Stimulated activated CD4-positive, alpha-beta T cell treated with anti-CD3 and anti-CD28 coated beads, Interleukin-2, amount 100 ng/mL, for 48 hours (primary cell): ENCODE data around the gene CCL11.

Experiments used
- DNase-seq, 2 donors: peaks; one replicate each; pipeline ENCODE4 v3.0.0-alpha.2; 2020

Gene CCL11

DNA sequence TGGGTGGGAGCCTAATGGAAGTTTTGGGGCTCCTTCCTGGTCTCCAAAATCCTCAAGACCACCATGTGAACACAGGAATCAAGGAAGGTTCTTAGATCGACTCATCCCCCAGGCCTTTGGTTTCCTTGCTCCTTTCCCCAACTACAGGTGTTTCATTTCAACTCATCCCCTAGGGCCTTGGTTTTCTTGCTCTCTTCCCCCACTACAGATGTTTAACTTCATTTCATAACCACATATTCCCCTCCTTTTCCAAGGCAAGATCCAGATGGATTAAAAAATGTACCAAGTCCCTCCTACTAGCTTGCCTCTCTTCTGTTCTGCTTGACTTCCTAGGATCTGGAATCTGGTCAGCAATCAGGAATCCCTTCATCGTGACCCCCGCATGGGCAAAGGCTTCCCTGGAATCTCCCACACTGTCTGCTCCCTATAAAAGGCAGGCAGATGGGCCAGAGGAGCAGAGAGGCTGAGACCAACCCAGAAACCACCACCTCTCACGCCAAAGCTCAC is at the start of gene CCL11:
TSS of gene CCL11 (plus strand) at position 457 of the 507 bp plus-strand sequence. CDS start 67 bp downstream, outside the sequence.
- no peak for DNase-seq

DNA sequence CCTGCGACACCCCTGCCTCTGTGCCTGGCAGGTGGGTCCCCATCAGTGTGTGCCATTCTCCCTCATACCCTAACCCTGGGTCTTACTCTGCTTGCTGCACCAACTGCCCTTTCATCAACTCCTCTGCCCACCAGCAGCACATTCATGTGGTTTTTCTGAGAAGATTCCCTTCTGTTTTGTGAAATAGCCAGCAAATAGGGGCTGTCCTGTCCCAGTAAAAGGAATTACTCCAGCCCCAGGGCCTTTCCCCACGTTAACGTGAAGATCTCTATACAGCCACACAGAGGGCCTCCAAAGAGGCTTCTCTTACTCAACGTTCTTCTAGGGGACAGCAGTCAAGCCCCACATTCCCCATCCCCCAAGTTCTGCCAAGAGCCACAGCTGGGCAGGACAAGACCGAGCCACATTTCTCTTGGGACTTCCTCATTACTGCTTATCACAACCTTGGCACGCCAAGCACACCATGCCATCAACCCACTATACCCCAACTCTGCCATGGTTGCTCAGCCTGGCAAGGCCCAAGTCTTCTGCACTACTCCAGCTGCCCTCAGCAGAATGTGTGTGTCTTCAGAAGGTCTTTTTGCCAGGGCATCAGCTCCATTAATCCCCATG is 49.2 kb upstream of the CCL11 start:
- DNase-seq = no peak

DNA sequence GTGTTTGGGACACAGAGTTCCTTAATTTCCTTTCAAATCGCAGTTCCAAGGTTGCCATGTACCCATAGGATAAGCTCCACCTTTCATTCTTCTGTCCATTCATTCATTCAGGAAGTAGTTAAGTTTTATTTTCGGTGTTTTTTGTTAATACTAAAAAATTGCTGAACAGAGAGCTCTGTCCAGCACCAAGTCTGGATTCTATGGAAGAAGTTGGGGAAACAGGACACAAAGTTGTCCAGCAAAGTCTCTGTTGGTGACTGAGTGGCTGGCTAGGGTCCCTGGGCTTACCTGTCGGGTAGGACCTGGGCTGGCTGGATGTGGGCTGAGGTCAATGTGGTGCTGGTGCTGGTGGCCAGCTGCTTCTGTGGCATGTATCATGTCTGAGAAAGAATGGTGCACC is 48.1 kb upstream of the CCL11 start:
- DNase-seq = no peak

- no peak for DNase-seq
Observed at GRCh38 chr17:34241062-34241461, 44.5 kb upstream of the CCL11 start.

DNA sequence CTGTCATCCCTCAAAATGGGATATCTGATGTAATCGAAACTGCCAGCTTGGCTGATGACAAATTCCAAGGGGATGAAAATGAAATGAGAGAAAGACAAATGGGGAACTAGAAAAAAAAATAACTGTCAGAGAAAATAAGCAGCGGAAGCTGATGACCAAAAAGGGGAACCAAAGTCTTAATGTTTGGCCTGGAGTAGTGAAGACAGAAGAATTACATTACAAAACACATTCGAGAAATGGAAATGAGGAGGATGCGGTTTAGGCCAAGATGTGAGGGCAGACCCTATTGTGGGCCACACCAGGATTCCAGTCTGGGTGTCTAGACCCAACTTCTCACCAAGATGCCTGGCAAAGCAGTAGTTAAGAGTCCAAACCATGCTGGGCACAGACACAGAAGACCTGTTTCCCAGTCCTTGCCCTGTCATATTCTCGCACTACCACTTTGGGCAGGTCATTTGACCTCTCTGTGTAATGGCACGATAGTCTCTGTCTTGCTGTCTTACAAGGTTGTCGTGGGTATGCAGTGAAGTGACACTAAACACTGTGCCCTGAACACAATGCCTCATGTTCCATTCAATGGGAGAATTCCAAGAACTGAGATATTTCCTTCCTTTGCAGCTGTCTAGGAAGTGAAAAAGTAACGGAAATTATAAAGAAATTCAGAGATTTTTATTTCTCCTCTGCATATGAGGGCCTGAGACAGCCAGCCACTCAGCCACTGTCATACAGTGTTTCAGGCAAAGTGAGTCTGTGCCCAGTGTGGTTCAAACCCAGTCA is 42.8 kb upstream of the CCL11 start:
- no peak for DNase-seq

- no peak for DNase-seq
Observed at GRCh38 chr17:34243364-34244320, 41.9 kb upstream of the CCL11 start.

DNA sequence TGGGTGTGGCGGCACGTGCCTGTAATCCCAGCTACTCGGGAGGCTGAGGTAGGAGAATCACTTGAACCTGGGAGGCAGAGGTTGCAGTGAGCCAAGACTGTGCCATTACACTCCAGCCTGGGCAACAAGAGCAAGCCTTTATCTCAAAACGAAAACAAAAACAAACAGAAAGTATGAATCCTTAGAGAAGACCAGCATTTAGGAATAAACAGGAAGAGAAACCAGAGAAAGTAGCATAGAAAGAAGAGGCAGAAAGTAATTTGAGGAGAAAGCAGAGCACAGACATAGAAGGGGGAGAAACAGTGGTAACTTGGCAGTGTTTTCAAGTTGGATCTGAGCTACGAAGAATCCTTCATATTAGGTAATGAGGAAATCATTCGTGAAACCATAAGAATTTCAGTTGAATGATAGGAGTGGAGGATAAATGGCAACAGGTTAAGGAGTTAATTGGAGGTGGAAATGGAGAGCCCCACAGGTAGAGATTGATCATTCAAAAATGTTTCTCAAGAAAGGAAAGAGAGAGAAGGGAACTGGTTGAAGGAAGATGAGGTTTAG is 40.1 kb upstream of the CCL11 start:
- no peak for DNase-seq

- DNase-seq = no peak
Observed at GRCh38 chr17:34246446-34246845, 39.1 kb upstream of the CCL11 start.

- no peak for DNase-seq
Observed at GRCh38 chr17:34246881-34247280, 38.7 kb upstream of the CCL11 start.

GRCh38 chr17:34248511-34249024 is 37.0 kb upstream of the CCL11 start:
- DNase-seq = no peak

- no peak for DNase-seq
Observed at GRCh38 chr17:34249061-34249460, 36.5 kb upstream of the CCL11 start.

GRCh38 chr17:34249478-34249877 is 36.1 kb upstream of the CCL11 start:
- DNase-seq = no peak

GRCh38 chr17:34251186-34251585 is 34.4 kb upstream of the CCL11 start:
- no peak for DNase-seq

- DNase-seq = no peak
Observed at GRCh38 chr17:34252095-34252443, 33.5 kb upstream of the CCL11 start.

DNA sequence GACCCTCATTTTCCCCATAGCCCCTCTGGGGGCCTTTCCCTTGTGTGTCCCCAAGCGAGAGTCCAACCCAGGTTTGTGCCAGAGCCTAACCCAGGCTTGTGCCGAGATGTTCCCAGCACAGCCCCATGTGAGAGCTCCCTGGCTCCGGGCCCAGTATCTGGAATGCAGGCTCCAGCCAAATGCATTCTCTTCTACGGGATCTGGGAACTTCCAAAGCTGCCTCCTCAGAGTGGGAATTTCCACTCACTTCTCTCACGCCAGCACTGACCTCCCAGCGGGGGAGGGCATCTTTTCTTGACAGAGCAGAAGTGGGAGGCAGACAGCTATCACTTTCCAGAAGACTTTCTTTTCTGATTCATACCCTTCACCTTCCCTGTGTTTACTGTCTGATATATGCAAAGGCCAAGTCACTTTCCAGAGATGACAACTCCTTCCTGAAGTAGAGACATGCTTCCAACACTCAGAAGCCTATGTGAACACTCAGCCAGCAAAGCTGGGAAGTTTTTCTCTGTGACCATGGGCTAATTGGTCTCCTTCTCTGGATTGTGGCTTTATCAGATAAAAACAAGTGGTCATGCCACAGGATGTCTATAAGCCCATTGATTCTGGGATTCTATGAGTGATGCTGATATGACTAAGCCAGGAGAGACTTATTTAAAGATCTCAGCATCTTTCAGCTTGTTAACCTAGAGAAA is 33.0 kb upstream of the CCL11 start:
- no peak for DNase-seq

- DNase-seq = no peak
Observed at GRCh38 chr17:34253139-34253525, 32.4 kb upstream of the CCL11 start.

GRCh38 chr17:34254146-34254545 is 31.4 kb upstream of the CCL11 start:
- no peak for DNase-seq

- DNase-seq = no peak
Observed at GRCh38 chr17:34254651-34255380, 30.7 kb upstream of the CCL11 start, which contains the start of gene CCL2. CCL2 (plus strand) TSS chr17:34255285; CDS start chr17:34255350, 65 bp downstream.

DNA sequence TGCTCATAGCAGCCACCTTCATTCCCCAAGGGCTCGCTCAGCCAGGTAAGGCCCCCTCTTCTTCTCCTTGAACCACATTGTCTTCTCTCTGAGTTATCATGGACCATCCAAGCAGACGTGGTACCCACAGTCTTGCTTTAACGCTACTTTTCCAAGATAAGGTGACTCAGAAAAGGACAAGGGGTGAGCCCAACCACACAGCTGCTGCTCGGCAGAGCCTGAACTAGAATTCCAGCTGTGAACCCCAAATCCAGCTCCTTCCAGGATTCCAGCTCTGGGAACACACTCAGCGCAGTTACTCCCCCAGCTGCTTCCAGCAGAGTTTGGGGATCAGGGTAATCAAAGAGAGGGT is 30.2 kb upstream of the CCL11 start:
- DNase-seq = no peak

DNA sequence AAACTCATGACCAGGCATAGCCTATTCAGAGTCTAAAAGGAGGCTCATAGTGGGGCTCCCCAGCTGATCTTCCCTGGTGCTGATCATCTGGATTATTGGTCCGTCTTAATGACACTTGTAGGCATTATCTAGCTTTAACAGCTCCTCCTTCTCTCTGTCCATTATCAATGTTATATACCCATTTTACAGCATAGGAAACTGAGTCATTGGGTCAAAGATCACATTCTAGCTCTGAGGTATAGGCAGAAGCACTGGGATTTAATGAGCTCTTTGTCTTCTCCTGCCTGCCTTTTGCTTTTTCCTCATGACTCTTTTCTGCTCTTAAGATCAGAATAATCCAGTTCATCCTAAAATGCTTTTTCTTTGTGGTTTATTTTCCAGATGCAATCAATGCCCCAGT is 29.7 kb upstream of the CCL11 start:
- no peak for DNase-seq

DNA sequence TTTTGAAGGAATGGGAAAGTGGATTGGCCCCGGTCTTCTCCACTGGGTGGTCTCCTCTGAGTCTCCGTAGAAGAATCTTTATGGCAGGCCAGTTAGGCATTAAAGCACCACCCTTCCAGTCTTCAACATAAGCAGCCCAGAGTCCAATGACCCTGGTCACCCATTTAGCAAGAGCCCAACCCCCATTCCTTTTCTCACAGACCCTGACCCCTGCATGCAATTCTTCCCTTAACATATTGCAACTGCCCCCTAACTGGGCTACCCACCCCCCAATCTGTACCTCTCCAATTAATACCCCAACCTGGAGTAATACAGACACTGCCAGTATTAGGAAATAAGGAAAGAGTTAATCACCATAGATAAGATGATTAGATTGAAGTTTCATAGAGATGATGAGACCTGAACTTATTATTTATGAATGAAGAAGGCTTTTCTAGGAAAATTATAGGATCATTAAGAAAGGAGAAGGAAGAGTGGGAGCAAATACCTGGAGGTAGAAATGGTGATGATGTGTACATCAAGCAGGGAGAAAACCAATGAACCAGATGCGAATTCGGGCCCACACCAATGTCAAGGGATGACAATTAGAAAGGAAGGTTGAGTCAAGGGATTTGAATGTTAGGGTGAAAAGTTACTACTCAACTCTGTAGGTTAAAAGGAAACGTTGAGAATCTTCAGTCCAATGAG is 28.1 kb upstream of the CCL11 start:
- no peak for DNase-seq
